Subcutaneous adipose tissue (tissue), 4 donors: ENCODE data around the gene SLC7A8. TPM values are rescaled to one million over a fixed set of nuclear protein-coding genes. Genes with fewer than 3 reads are reported as not detected.

ENCODE experiments used
- CTCF ChIP-seq: fragments of 450-650 bp; IDR thresholded peaks from one replicate; pipeline ENCODE4 v1.5.1; 2016; ENCODE audit warnings: low read depth, mild to moderate bottlenecking, control low read depth, antibody characterized with exemption, moderate library complexity
- total RNA-seq, 4 donors: library from RNA; depleted of rRNA; stranded (reverse); fragments of >200 nt; gene quantifications; one replicate each; pipeline ENCODE4 v1.1.0, GENCODE V29; 2016

Gene SLC7A8
- total RNA-seq, 4 donors from 2014 or later, result 45.7 to 83.8 (median 61.4) TPM

DNA sequence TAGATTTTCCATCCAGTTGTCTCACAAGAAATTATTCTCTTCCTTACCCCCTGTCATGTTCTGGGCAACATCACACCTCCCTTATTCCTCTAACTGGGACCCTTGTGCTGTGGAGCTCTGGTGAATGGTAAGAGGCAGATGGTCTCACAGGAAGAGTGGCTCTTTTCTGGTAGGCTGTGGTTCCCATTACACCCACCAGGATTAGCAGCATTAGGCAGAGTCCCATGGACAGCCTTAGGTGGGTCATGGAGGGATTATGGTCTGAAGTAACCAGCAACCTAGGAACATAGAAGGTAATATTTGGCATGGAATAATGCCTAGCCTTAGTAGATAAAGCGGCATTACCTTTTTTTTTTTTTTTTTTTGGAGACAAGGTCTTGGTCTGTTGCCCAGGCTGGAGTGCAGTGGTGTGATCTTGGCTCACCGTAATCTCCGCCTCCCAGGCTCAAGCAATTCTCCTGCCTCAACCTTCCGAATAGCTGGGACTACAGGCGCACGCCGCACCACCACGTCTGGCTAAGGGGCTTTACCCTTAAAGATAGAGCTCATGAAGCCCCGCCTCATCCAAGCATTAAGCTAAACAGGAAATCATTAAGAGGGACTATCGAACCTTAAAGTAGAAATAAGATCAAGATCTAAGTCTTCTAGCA is 84.1 kb downstream of the SLC7A8 start:
- TF ChIP-seq CTCF, result no peak

- TF ChIP-seq CTCF, result no peak
Observed at GRCh38 chr14:23097786-23098185, 85.7 kb downstream of the SLC7A8 start.

GRCh38 chr14:23095196-23096108 is 88.0 kb downstream of the SLC7A8 start, which contains the start of gene C14orf119:
C14orf119 (plus strand) TSS chr14:23095505; CDS start chr14:23097659, 2,154 bp downstream.
- TF ChIP-seq CTCF, result no peak

DNA sequence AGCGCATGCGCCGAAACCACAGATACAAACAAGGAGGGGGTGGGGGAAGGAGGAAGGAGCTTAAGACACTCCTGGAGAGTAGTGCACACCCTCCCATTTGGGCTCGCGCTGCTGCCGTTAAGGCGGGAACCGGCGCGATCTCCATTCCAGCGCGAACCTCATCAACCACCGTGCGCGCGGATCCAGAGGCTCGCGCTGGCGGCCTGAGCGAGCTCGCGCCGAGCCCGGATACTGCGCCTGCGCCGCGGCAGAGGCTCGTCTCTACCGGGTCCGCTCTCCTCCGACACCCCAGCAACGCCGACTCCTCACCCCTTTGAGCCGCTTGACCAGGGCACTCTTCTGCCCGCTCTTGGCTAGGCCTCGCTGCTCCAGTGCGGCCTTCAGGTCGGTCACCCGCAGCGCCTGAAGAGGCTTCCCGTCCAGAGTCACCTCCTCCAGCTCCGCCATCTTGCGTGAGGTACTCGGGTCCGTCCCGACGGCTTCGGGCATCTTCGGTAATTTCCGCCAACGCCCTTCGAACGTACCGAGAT is 88.7 kb downstream of the SLC7A8 start, which contains the start of gene ACIN1:
Gene ACIN1 (minus strand): TSS at position 471 of the 530 bp plus-strand sequence. CDS start 24 bp downstream, at position 447.
- TF ChIP-seq CTCF, result no peak

GRCh38 chr14:23093991-23094665 is 89.3 kb downstream of the SLC7A8 start:
- no peak for TF ChIP-seq CTCF

GRCh38 chr14:23093526-23093925 is 89.9 kb downstream of the SLC7A8 start:
- TF ChIP-seq CTCF, result no peak

GRCh38 chr14:23093104-23093503 is 90.4 kb downstream of the SLC7A8 start:
- no peak for TF ChIP-seq CTCF
